Measurements from ENCODE around the gene MS4A12.
"Not testable (repeated sequence)": the region's sequence is repeated elsewhere in the genome, so short reads cannot be mapped to it uniquely, and the experiment has no call there.

The MS4A12 gene

DNA sequence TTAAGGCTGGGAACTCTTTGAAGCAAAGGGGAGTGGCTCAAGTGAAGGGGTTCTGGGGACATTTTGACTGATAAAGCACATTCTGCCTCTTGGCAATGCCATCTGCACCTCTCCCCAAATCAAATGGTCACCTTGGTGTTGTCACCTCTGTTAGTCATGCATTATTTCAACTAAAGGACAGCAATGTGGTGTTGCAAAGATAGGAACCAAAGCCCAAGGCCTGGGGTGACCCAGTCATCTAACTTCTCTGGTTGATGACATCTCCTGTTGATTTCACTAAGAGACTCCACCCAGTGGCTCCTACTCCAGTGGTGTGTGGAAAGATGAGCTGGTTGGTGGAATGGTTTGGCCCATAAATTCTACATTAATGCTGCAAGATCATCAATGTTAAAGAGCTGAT lies 44.7 kb upstream of the MS4A12 start:
- ATAC-seq: no peak
- TF ChIP-seq, protein P1, sequence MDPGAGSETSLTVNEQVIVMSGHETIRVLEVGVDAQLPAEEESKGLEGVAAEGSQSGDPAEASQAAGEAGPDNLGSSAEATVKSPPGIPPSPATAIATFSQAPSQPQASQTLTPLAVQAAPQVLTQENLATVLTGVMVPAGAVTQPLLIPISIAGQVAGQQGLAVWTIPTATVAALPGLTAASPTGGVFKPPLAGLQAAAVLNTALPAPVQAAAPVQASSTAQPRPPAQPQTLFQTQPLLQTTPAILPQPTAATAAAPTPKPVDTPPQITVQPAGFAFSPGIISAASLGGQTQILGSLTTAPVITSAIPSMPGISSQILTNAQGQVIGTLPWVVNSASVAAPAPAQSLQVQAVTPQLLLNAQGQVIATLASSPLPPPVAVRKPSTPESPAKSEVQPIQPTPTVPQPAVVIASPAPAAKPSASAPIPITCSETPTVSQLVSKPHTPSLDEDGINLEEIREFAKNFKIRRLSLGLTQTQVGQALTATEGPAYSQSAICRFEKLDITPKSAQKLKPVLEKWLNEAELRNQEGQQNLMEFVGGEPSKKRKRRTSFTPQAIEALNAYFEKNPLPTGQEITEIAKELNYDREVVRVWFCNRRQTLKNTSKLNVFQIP (CRISPR knock-in tag; IDR thresholded peaks at IDR 0.05; ENCODE audit: borderline replicate concordance, low read depth): no peak
- TF ChIP-seq GLIS3 (CRISPR knock-in tag; IDR thresholded peaks at IDR 0.05): no peak
- TF ChIP-seq CSDC2 (CRISPR knock-in tag; IDR thresholded peaks at IDR 0.05): no peak
- TF ChIP-seq ZNF565 (CRISPR knock-in tag; conservative IDR thresholded peaks at IDR 0.05; ENCODE audit: low read depth): no peak
- TF ChIP-seq RARB (CRISPR knock-in tag; IDR thresholded peaks at IDR 0.05): no peak
- TF ChIP-seq, protein P2, sequence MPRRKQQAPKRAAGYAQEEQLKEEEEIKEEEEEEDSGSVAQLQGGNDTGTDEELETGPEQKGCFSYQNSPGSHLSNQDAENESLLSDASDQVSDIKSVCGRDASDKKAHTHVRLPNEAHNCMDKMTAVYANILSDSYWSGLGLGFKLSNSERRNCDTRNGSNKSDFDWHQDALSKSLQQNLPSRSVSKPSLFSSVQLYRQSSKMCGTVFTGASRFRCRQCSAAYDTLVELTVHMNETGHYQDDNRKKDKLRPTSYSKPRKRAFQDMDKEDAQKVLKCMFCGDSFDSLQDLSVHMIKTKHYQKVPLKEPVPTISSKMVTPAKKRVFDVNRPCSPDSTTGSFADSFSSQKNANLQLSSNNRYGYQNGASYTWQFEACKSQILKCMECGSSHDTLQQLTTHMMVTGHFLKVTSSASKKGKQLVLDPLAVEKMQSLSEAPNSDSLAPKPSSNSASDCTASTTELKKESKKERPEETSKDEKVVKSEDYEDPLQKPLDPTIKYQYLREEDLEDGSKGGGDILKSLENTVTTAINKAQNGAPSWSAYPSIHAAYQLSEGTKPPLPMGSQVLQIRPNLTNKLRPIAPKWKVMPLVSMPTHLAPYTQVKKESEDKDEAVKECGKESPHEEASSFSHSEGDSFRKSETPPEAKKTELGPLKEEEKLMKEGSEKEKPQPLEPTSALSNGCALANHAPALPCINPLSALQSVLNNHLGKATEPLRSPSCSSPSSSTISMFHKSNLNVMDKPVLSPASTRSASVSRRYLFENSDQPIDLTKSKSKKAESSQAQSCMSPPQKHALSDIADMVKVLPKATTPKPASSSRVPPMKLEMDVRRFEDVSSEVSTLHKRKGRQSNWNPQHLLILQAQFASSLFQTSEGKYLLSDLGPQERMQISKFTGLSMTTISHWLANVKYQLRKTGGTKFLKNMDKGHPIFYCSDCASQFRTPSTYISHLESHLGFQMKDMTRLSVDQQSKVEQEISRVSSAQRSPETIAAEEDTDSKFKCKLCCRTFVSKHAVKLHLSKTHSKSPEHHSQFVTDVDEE (CRISPR knock-in tag; IDR thresholded peaks at IDR 0.05): no peak
- no peak for TF ChIP-seq ESRRG (CRISPR knock-in tag; IDR thresholded peaks at IDR 0.05)
- no peak for TF ChIP-seq ISL1 (CRISPR knock-in tag; IDR thresholded peaks at IDR 0.05)
- TF ChIP-seq ZNF8 (CRISPR knock-in tag; IDR thresholded peaks at IDR 0.05): no peak
- TF ChIP-seq BACH2 (CRISPR knock-in tag; IDR thresholded peaks at IDR 0.05; ENCODE audit: borderline replicate concordance): no peak
- no peak for TF ChIP-seq TCF4 (CRISPR knock-in tag; IDR thresholded peaks at IDR 0.05; ENCODE audit: borderline replicate concordance)
- no peak for TF ChIP-seq ZFP3 (CRISPR knock-in tag; IDR thresholded peaks at IDR 0.05)
- TF ChIP-seq ARNTL (CRISPR knock-in tag; IDR thresholded peaks at IDR 0.05; ENCODE audit: borderline replicate concordance, low read depth): no peak
- TF ChIP-seq PPARA (CRISPR knock-in tag; IDR thresholded peaks at IDR 0.05; ENCODE audit: borderline replicate concordance): no peak
- no peak for TF ChIP-seq ZNF70 (CRISPR knock-in tag; IDR thresholded peaks at IDR 0.05)
- no peak for TF ChIP-seq TOX (CRISPR knock-in tag; IDR thresholded peaks at IDR 0.05; ENCODE audit: borderline replicate concordance)
- TF ChIP-seq, protein P3, sequence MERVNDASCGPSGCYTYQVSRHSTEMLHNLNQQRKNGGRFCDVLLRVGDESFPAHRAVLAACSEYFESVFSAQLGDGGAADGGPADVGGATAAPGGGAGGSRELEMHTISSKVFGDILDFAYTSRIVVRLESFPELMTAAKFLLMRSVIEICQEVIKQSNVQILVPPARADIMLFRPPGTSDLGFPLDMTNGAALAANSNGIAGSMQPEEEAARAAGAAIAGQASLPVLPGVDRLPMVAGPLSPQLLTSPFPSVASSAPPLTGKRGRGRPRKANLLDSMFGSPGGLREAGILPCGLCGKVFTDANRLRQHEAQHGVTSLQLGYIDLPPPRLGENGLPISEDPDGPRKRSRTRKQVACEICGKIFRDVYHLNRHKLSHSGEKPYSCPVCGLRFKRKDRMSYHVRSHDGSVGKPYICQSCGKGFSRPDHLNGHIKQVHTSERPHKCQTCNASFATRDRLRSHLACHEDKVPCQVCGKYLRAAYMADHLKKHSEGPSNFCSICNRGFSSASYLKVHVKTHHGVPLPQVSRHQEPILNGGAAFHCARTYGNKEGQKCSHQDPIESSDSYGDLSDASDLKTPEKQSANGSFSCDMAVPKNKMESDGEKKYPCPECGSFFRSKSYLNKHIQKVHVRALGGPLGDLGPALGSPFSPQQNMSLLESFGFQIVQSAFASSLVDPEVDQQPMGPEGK (CRISPR knock-in tag; IDR thresholded peaks at IDR 0.05; ENCODE audit: borderline replicate concordance): no peak

DNA sequence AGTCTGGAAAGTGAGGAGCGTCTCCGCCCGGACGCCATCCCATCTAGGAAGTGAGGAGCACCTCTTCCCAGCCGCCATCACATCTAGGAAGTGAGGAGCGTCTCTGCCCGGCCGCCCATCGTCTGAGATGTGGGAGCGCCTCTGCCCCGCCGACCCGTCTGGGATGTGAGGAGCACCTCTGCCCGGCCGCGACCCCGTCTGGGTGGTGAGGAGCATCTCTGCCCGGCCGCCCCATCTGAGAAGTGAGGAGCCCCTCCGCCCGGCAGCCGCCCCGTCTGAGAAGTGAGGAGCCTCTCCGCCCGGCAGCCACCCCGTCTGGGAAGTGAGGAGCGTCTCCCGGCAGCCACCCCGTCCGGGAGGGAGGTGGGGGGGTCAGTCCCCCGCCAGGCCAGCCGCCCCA lies 41.4 kb upstream of the MS4A12 start:
- ATAC-seq: not testable (repeated sequence)

DNA sequence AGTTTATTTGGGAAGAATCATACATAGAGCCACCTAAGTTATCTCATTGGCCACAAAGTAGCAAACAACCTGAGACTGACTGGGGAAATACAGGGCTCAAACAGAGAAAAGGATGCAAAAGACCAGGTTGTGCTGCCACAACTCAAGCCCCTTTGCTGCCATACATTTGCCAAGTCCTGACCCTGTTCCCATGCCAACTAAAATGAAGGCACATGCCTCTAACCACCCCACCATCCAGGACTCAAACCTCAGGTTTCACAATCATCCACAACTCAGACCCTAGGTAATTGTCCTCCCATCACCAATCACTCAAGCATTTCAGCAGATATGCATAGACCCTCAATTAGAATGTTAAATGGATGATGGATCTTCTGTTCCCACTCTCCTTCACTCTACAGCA lies 38.4 kb upstream of the MS4A12 start:
- ATAC-seq: no peak
- TF ChIP-seq RARB (CRISPR knock-in tag; IDR thresholded peaks at IDR 0.05) (no peak), ZFP30 (CRISPR knock-in tag; IDR thresholded peaks at IDR 0.05) (no peak), ARNTL (CRISPR knock-in tag; IDR thresholded peaks at IDR 0.05; ENCODE audit: borderline replicate concordance, low read depth) (no peak), ZNF70 (CRISPR knock-in tag; IDR thresholded peaks at IDR 0.05) (no peak), ZNF8 (CRISPR knock-in tag; IDR thresholded peaks at IDR 0.05) (no peak), ZFP3 (CRISPR knock-in tag; IDR thresholded peaks at IDR 0.05) (no peak), CSDC2 (CRISPR knock-in tag; IDR thresholded peaks at IDR 0.05) (no peak), GLIS3 (CRISPR knock-in tag; IDR thresholded peaks at IDR 0.05) (no peak), PPARA (CRISPR knock-in tag; IDR thresholded peaks at IDR 0.05; ENCODE audit: borderline replicate concordance) (no peak), SNAI2 (CRISPR knock-in tag; IDR thresholded peaks at IDR 0.05) (no peak), ISL1 (CRISPR knock-in tag; IDR thresholded peaks at IDR 0.05) (no peak), ZC3H10 (CRISPR knock-in tag; IDR thresholded peaks at IDR 0.05) (no peak)
- TF ChIP-seq, protein P3 (CRISPR knock-in tag; IDR thresholded peaks at IDR 0.05; ENCODE audit: borderline replicate concordance): no peak
- TF ChIP-seq, protein P1 (CRISPR knock-in tag; IDR thresholded peaks at IDR 0.05; ENCODE audit: borderline replicate concordance, low read depth): no peak
- TF ChIP-seq, protein P2 (CRISPR knock-in tag; IDR thresholded peaks at IDR 0.05): no peak
- TF ChIP-seq, protein P4, sequence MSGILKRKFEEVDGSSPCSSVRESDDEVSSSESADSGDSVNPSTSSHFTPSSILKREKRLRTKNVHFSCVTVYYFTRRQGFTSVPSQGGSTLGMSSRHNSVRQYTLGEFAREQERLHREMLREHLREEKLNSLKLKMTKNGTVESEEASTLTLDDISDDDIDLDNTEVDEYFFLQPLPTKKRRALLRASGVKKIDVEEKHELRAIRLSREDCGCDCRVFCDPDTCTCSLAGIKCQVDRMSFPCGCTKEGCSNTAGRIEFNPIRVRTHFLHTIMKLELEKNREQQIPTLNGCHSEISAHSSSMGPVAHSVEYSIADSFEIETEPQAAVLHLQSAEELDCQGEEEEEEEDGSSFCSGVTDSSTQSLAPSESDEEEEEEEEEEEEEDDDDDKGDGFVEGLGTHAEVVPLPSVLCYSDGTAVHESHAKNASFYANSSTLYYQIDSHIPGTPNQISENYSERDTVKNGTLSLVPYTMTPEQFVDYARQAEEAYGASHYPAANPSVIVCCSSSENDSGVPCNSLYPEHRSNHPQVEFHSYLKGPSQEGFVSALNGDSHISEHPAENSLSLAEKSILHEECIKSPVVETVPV (CRISPR knock-in tag; IDR thresholded peaks at IDR 0.05): no peak

Measured in SK-N-SH treated with all-trans-retinoic acid at 6 μM for 48 hours (cell line).